Kidney epithelial cell (primary cell): Measurements from ENCODE around the gene SLC41A1. TPM values are rescaled to one million over a fixed set of nuclear protein-coding genes. Genes with fewer than 3 reads are reported as not detected.

Experiments used
- DNase-seq: peaks from one replicate; pipeline ENCODE4 v3.0.0-alpha.2; 2010; ENCODE audit warnings: low read depth
- H3K27me3 ChIP-seq: 2 replicates; pipeline ENCODE4 v1.6.0; 2011; ENCODE audit warnings: low read length; ENCODE audit not compliant: control insufficient read depth, insufficient read depth
- H3K36me3 ChIP-seq: 2 replicates; pipeline ENCODE4 v1.5.1; 2011; ENCODE audit warnings: low read length; ENCODE audit not compliant: control insufficient read depth, insufficient read depth
- H3K4me3 ChIP-seq: 2 replicates; pipeline ENCODE4 v1.5.1; 2011; ENCODE audit warnings: low read depth, mild to moderate bottlenecking, control low read depth, low read length
- CTCF ChIP-seq: IDR thresholded peaks from 2 replicates; pipeline ENCODE4 v1.5.1; 2011; ENCODE audit warnings: mild to moderate bottlenecking, moderate library complexity, low read length, control low read depth, inconsistent platforms; ENCODE audit not compliant: insufficient read depth, poor library complexity, severe bottlenecking
- total RNA-seq: library from RNA; depleted of rRNA; stranded (reverse); fragments of >200 nt; gene quantifications from 2 replicates; pipeline ENCODE4 v1.2.3, GENCODE V29; 2015

The SLC41A1 gene
- total RNA-seq, 1 donor from 2014 or later, result 20.9 TPM

- no peak for TF ChIP-seq CTCF
- Histone ChIP-seq H3K4me3 (no peak overlapping the region), H3K36me3 (no peaks in the 10 kb centered on the region), H3K27me3 (peaks cover 2% of the 10 kb centered on the region)
- DNase-seq, result no peak
Measured at GRCh38 chr1:205837382-205837970, 24.5 kb upstream of the SLC41A1 start.

DNA sequence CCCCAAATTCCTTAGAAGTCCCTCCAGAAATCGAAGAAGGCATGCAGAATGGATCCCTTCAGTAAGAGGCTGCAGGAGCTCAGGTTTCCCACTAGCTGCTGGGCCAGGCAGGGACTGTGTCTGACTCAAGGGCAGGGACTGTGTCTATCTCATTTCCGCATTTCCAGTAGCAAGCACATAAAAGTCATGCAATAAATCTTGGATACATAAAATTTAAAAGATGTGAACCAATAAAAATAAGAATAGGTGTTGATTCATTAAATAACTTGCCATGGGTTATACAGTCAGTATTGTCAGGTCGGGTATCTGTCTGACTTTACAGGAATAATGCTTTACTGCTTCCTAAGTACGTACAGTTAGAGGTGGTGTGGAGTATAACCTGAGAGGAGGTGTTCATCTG, 21.8 kb upstream of the SLC41A1 start:
- no peak for TF ChIP-seq CTCF
- Histone ChIP-seq H3K36me3 (no peaks in the 10 kb centered on the region), H3K27me3 (no peaks in the 10 kb centered on the region), H3K4me3 (no peak overlapping the region)
- DNase-seq, result no peak

DNA sequence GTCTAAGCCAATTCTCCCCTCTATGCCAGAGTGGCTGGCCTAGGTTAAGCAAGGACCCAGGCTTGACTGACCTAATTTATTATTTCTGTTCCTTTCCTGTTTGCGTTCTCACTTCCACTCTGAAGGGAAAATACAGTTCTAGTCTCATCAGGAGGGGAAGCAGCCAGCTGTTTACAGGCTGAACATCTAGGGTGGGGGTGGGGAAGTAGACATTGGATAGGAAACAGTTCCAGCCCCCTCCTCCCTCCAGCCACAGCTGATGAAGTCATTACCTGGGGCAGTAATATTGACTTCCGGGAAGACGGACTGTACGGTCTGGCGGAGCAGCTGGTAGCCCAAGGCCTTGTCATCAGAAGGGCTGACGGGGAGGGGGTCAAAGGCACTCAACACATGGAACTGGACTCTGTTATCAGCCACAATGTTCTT, 19.3 kb upstream of the SLC41A1 start:
- DNase-seq, result no peak
- H3K4me3 ChIP-seq, result no peak overlapping the region
- no peaks in the 10 kb centered on the region for H3K36me3 ChIP-seq
- H3K27me3 ChIP-seq, result peaks cover 2% of the 10 kb centered on the region
- no peak for TF ChIP-seq CTCF

- no peak overlapping the region for H3K4me3 ChIP-seq
- H3K36me3 ChIP-seq, result no peaks in the 10 kb centered on the region
- DNase-seq, result no peak
- TF ChIP-seq CTCF, result no peak
- H3K27me3 ChIP-seq, result peaks cover 13% of the 10 kb centered on the region
Measured at GRCh38 chr1:205827623-205828022, 14.6 kb upstream of the SLC41A1 start.

DNA sequence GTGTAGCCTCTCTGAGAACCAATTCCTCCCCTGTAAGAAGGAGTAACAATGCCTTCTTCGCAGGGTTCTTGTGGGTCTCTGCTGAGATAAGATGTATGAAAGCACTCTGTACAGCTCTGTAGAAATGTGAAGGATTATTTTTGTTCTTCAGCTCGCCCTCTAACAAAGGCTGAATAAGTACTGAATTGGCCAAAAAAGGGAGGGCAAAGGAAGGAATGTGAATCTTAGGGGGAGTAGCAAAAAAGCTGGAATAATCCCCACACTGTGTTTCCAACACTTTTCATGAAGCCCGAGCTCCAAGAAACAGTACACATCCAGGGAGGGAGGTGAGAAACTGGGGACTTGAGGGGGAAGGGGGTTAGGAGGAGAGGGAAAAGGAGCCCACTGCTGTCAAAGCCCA, 14.0 kb upstream of the SLC41A1 start:
- no peak for TF ChIP-seq CTCF
- DNase-seq, result no peak
- Histone ChIP-seq H3K36me3 (no peaks in the 10 kb centered on the region), H3K27me3 (peaks cover 13% of the 10 kb centered on the region), H3K4me3 (no peak overlapping the region)

DNA sequence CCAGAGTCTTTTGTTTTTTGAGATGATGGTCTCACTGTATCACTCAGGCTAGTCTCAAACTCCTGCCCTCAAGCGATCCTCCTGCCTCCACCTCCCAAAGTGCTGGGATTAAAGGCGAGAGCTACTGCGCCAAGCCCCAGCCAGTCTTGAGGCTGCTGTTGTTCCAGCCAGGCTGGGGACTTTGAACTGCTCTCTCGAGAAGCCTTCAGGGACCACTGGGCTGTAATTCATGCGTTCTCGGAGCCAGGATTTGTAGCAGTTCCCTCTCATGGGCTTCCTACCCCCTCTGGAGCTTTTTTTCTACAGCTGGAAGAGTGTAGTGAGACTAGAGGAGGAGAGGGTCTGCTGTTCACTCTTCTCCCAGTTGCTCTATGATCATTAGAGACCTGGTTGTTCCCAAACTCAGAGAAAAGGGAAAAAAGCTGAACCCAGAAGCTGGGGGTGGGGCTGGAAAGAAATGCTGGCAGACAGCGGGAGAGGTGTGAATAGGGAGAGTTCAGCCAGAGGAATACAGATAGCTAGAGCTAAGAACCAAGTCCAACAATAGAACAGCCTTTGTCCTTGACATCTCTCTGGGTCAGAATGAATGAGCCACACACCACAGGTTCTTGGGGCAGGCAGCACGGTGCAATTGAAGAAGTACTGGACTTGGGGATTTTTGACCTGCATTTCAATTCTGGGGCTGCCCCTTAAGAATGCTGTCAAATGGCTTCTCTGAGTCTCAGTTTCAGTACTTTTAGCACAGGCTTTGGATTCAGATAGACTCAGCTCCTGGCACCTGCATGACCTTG, 13.2 kb upstream of the SLC41A1 start:
- no peak overlapping the region for H3K4me3 ChIP-seq
- no peak for DNase-seq
- H3K36me3 ChIP-seq, result no peaks in the 10 kb centered on the region
- TF ChIP-seq CTCF, result no peak
- peaks cover 13% of the 10 kb centered on the region for H3K27me3 ChIP-seq
